ENCODE measurements around the gene PCBP3.

Gene PCBP3

DNA sequence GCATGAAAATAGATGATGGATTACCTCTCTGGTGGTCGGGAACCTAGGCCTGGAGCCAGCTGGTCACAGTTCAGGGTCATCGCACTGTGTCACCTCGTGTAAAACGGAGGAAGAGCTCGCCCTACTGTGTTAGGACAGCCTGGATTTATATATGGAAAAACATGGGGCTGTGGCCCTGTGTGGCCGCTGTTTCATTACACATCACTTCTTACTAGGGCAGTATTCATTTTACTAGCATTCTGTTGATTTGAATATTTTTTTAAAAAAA is 233.6 kb downstream of the PCBP3 start:
- TF ChIP-seq, protein P1, sequence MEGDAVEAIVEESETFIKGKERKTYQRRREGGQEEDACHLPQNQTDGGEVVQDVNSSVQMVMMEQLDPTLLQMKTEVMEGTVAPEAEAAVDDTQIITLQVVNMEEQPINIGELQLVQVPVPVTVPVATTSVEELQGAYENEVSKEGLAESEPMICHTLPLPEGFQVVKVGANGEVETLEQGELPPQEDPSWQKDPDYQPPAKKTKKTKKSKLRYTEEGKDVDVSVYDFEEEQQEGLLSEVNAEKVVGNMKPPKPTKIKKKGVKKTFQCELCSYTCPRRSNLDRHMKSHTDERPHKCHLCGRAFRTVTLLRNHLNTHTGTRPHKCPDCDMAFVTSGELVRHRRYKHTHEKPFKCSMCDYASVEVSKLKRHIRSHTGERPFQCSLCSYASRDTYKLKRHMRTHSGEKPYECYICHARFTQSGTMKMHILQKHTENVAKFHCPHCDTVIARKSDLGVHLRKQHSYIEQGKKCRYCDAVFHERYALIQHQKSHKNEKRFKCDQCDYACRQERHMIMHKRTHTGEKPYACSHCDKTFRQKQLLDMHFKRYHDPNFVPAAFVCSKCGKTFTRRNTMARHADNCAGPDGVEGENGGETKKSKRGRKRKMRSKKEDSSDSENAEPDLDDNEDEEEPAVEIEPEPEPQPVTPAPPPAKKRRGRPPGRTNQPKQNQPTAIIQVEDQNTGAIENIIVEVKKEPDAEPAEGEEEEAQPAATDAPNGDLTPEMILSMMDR (IDR thresholded peaks at IDR 0.05; ENCODE audit: low read depth, low read length) = no peak
- TF ChIP-seq MYC (IDR thresholded peaks at IDR 0.05; ENCODE audit: low read depth, low read length) = no peak
- TF ChIP-seq, protein P2, sequence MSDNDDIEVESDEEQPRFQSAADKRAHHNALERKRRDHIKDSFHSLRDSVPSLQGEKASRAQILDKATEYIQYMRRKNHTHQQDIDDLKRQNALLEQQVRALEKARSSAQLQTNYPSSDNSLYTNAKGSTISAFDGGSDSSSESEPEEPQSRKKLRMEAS (IDR thresholded peaks at IDR 0.05; ENCODE audit: low read depth, low read length) = no peak
- TF ChIP-seq POLR2A (IDR thresholded peaks at IDR 0.05; ENCODE audit: extremely low read depth, insufficient read length) = no peak
- no peak for DNase-seq (ENCODE audit: low read depth)
- no peak overlapping the region for H3K4me3 ChIP-seq (ENCODE audit: low read depth, low read length)

DNA sequence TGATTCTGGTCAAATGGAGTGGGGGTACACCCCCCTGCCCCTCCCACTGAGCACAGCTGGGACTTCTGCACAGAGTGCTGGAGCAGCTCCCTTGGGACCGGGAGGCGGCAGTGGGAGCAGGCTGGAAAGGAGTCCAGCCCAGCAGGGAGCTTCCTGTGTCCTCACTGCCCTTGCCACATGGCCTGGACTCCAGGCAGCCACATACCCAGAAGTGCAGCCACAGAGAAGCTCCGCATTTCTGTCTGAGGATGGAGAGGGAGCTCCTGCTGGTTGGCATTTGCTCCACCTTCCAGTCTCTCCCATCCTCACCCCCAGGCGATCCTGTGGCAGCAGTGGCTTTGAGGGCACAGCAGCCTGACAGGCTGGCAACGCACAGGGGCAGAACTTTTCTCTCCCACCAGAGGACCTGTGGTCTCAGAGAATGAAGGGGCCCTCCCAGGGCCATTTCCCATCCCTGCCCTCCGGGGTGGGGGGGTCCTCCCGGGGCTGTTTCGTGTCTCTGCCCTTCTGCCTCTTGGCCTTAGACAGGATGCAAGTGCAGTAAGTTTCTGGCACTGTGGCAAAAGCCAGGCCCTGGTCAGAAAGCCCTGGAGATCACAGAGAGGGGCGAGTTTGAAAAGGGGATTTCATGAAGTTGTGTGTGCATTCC is 234.4 kb downstream of the PCBP3 start:
- peak; percentile 12 for DNase-seq (ENCODE audit: low read depth)
- TF ChIP-seq POLR2A (IDR thresholded peaks at IDR 0.05; ENCODE audit: extremely low read depth, insufficient read length) = no peak
- TF ChIP-seq, protein P2 (IDR thresholded peaks at IDR 0.05; ENCODE audit: low read depth, low read length) = no peak
- TF ChIP-seq, protein P1 (IDR thresholded peaks at IDR 0.05; ENCODE audit: low read depth, low read length) = no peak
- TF ChIP-seq MYC (IDR thresholded peaks at IDR 0.05; ENCODE audit: low read depth, low read length) = no peak
- no peak overlapping the region for H3K4me3 ChIP-seq (ENCODE audit: low read depth, low read length)

DNA sequence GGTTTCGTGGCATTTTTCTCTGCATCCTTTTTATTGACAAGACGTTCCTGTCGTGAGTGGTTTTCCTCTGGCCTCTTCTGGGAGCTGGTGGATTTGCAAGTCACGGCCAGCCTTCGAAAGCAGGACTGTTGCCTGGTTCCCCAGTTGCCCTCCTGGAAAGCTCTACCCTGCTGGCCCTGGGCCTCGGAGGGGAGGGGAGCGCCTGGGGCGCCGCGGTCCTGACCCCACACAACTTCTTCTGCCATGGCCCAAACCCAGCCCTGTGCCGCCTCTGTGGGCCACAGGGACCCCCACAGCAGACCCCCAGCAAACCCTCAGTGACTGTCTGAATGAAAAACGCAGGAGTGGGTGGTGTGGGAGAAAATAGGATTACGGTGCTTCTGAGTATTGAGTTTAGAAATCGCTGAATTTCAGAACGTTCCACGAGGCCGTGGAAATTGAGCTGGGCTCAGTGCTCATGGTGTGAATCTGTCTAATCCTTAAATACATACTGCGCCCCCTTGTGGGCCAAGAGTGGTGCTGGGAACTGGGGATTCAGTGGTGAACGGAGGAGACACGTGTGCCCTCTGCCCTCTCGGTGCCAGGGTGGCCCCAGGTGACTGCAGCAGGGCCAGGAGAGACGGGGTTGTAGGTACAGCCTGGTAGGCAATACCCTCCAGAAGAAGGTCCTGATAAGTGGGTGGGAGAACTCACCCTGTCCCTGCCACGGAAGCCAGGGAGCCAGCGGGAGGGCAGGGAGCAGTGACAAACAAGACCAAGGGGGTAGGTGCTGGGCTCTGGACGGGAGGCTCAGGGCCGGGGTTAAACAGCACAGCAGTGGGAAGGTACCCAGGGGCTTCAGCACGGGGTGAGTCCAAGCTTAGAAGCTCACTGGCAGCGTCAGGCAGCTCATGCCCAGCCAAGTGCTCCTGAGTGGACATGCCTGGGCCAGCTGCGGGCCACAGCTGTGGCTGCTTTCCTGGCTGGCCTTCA is 236.9 kb downstream of the PCBP3 start:
- DNase-seq (ENCODE audit: low read depth) = peak; percentile 81
- H3K4me3 ChIP-seq (ENCODE audit: low read depth, low read length) = no peak overlapping the region

DNA sequence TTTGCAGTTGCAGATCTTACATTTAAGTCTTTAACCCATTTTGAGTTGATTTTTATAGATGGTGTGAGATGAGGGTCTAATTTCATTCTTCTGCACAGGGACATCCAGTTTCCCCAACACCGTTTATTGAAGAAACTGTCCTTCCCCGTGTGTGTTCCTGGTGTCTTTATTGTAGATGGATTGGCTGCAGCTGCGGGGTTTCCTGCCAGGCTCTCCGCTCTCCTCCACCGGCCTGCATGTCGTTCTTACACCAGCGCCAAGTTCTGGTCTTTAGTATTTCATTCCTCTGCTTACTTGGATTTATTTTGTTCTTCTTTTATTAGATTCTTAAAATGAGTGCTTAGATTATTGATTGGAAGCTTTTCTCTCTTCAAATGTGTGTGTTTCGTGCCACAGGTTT is 239.1 kb downstream of the PCBP3 start:
- no peak overlapping the region for H3K4me3 ChIP-seq (ENCODE audit: low read depth, low read length)
- DNase-seq (ENCODE audit: low read depth) = no peak
- no peak for TF ChIP-seq MYC (IDR thresholded peaks at IDR 0.05; ENCODE audit: low read depth, low read length)
- TF ChIP-seq, protein P1 (IDR thresholded peaks at IDR 0.05; ENCODE audit: low read depth, low read length) = no peak
- TF ChIP-seq POLR2A (IDR thresholded peaks at IDR 0.05; ENCODE audit: extremely low read depth, insufficient read length) = no peak
- TF ChIP-seq, protein P2 (IDR thresholded peaks at IDR 0.05; ENCODE audit: low read depth, low read length) = no peak

More for the DNA sequence above, 236.9 kb downstream of the PCBP3 start:
- TF ChIP-seq MYC (IDR thresholded peaks at IDR 0.05; ENCODE audit: low read depth, low read length) (peak; percentile 82), POLR2A (IDR thresholded peaks at IDR 0.05; ENCODE audit: extremely low read depth, insufficient read length) (no peak)
- TF ChIP-seq, protein P1 (IDR thresholded peaks at IDR 0.05; ENCODE audit: low read depth, low read length) = peak; percentile 84
- TF ChIP-seq, protein P2 (IDR thresholded peaks at IDR 0.05; ENCODE audit: low read depth, low read length) = peak; percentile 81

DNA sequence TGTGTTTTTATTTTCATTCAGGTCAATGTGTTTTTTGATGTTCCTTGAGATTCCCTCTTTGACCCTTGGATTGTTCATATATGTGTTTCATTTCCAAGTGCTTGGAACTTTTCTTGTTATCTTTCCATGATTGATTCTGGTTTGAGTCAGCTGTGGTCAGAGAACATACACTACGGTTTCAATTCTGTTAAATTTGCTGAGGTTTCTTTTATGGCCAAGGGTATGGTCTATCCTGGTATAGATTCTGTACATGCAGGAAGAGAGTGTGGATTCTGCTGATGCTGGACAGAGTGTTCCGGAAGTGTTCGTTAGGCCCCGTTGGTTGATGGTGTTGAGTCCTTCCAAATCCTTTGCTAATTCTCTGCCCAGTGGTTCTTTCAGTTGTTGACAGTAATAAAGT is 239.6 kb downstream of the PCBP3 start:
- no peak overlapping the region for H3K4me3 ChIP-seq (ENCODE audit: low read depth, low read length)
- TF ChIP-seq MYC (IDR thresholded peaks at IDR 0.05; ENCODE audit: low read depth, low read length) = no peak
- TF ChIP-seq, protein P1 (IDR thresholded peaks at IDR 0.05; ENCODE audit: low read depth, low read length) = no peak
- no peak for TF ChIP-seq POLR2A (IDR thresholded peaks at IDR 0.05; ENCODE audit: extremely low read depth, insufficient read length)
- TF ChIP-seq, protein P2 (IDR thresholded peaks at IDR 0.05; ENCODE audit: low read depth, low read length) = no peak
- DNase-seq (ENCODE audit: low read depth) = no peak
